DMS79 treated with DMSO at 0.1 percent for 48 hours (cell line): ENCODE data around the gene GATB.
A peak's percentile ranks its signal among the peaks of the same experiment; 100 is the strongest.

Experiments
- DNase-seq: peaks from one replicate; lab custom pipeline; 2025; lab: John Stamatoyannopoulos, UW

GATB gene

GRCh38 chr4:151760712-151761661 is at the start of gene GATB:
Gene GATB (minus strand): TSS chr4:151761007. CDS start chr4:151760982, 25 bp downstream.
- DNase-seq = peak; percentile 85

- no peak for DNase-seq
Measured at GRCh38 chr4:151810476-151810875, 49.7 kb upstream of the GATB start.

GRCh38 chr4:151809716-151810115 is 48.9 kb upstream of the GATB start:
- DNase-seq = no peak

GRCh38 chr4:151808542-151808941 is 47.7 kb upstream of the GATB start:
- no peak for DNase-seq

- no peak for DNase-seq
Measured at GRCh38 chr4:151808120-151808529, 47.3 kb upstream of the GATB start.

GRCh38 chr4:151807220-151807619 is 46.4 kb upstream of the GATB start:
- no peak for DNase-seq

GRCh38 chr4:151806511-151806927 is 45.7 kb upstream of the GATB start:
- DNase-seq = no peak

- no peak for DNase-seq
Measured at GRCh38 chr4:151804821-151805220, 44.0 kb upstream of the GATB start.

- no peak for DNase-seq
Measured at GRCh38 chr4:151804086-151804630, 43.4 kb upstream of the GATB start.

GRCh38 chr4:151803246-151803645 is 42.4 kb upstream of the GATB start:
- DNase-seq = no peak

GRCh38 chr4:151801547-151802516 is 41.0 kb upstream of the GATB start:
- no peak for DNase-seq

- no peak for DNase-seq
Measured at GRCh38 chr4:151799417-151800012, 38.7 kb upstream of the GATB start.

GRCh38 chr4:151798678-151799416 is 38.0 kb upstream of the GATB start:
- no peak for DNase-seq

- no peak for DNase-seq
Measured at GRCh38 chr4:151797853-151798252, 37.0 kb upstream of the GATB start.

- no peak for DNase-seq
Measured at GRCh38 chr4:151797131-151797530, 36.3 kb upstream of the GATB start.

GRCh38 chr4:151796106-151796505 is 35.3 kb upstream of the GATB start:
- DNase-seq = no peak

- no peak for DNase-seq
Measured at GRCh38 chr4:151792995-151793394, 32.2 kb upstream of the GATB start.

GRCh38 chr4:151792530-151792929 is 31.7 kb upstream of the GATB start:
- no peak for DNase-seq

- DNase-seq = no peak
Measured at GRCh38 chr4:151788021-151788420, 27.2 kb upstream of the GATB start.

GRCh38 chr4:151786158-151786495 is 25.3 kb upstream of the GATB start:
- DNase-seq = no peak

GRCh38 chr4:151785484-151786157 is 24.8 kb upstream of the GATB start:
- no peak for DNase-seq
